ENCODE data around the gene KPTN.

KPTN gene

DNA sequence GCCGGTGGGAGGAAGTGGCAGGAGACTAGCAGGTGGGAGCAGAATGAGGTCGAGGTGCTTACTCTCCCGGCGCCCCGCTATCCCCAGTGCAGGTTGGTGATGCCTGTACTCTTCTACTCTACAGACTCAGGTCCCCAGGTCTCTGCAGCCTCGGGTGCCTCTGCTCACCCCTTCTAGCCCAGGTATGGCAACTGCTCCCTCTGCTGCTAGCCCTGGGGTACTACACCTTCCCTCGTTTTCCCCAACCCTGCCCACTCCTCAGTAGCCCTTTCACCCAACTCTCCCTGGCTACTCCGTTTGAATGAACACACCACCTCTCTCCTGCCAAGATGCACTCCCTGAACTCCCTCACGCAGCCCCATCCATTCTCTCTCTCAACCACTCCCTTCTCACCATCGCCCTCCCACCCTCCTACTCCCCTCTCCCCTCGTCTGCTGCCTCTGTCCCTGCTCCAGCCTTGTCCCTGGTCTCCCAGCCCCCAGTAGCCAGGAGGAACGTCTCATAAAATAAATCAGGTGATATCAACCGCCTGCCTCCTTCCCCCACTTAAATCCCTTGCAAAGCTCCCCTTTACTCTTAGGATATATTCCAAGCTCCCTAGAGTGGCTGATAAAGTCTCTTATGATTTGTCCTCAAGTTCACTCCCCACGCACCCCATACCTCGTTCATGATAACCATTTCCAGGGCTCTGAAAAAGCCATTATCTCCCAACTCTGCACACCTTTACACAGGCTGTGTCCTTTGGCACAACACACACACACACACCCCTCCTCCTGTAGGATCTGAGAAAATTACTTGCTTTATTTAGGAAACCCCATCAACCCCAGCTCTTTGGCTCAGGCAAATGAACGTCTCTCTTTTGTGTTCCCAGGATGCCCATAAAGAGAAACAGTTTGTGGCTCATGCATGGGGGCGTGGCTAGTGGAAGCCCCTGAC, 56.5 kb downstream of the KPTN start:
- H3K4me3 ChIP-seq (ENCODE audit: low read length), result peak overlapping the region; percentile 21
- DNase-seq (ENCODE audit: low read depth), result no peak
- TF ChIP-seq, protein P1, sequence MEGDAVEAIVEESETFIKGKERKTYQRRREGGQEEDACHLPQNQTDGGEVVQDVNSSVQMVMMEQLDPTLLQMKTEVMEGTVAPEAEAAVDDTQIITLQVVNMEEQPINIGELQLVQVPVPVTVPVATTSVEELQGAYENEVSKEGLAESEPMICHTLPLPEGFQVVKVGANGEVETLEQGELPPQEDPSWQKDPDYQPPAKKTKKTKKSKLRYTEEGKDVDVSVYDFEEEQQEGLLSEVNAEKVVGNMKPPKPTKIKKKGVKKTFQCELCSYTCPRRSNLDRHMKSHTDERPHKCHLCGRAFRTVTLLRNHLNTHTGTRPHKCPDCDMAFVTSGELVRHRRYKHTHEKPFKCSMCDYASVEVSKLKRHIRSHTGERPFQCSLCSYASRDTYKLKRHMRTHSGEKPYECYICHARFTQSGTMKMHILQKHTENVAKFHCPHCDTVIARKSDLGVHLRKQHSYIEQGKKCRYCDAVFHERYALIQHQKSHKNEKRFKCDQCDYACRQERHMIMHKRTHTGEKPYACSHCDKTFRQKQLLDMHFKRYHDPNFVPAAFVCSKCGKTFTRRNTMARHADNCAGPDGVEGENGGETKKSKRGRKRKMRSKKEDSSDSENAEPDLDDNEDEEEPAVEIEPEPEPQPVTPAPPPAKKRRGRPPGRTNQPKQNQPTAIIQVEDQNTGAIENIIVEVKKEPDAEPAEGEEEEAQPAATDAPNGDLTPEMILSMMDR (conservative IDR thresholded peaks at IDR 0.05; ENCODE audit: low read depth, low read length), result peak; percentile 97
